ENCODE data around the gene HPCAL1.

The HPCAL1 gene

GRCh38 chr2:10466801-10467200 lies 164.1 kb downstream of the HPCAL1 start:
- no peak for DNase-seq (ENCODE audit: low read depth)

DNA sequence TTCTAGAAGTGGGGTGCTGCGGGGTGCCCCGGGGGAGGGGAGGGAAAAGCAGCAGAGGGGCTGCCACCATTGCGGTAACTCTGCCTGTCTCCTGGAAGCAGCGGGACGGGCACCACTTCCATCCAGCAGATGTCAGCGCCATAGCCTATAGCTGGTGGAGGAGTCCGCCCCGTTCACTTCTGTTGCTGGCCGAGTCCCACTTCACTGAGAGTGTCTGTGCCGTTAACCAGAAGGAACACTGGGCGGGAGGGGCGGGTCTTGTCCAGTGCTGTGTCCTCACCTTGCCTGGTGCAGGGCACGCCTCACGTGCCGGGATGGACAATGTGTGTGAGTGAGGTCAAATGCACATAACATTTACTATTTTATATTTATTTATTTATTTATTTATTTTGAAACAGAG lies 164.7 kb downstream of the HPCAL1 start:
- no peak for DNase-seq (ENCODE audit: low read depth)

- no peak for DNase-seq (ENCODE audit: low read depth)
These were observed 166.6 kb downstream of the HPCAL1 start for GRCh38 chr2:10469301-10469700.

GRCh38 chr2:10469955-10470608 lies 167.4 kb downstream of the HPCAL1 start:
- DNase-seq (ENCODE audit: low read depth), result no peak

DNA sequence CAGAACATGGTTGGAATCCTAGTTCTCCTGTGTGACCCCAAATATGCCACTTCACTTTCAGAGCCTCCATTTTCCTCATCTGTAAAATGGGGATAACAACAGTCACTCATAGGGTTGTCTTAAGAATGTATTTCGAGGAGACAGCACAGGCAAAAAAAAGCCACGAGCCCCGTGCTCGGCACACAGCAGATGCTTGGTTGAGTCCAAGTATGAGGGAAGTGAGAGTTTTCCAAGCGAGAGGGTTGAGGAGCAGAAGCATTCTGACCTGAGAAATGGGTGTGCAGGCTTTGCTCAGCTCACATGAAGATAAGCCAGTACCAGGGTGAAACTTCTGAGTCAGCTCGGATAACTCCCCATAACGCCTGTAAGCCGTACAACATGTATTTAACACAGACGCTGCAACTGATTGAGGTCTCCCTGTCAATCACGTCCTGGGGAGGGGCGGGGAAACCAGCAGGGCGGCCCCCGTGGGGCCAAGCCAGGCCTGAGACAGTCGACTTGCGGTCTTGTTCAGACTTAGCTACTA lies 168.4 kb downstream of the HPCAL1 start:
- DNase-seq (ENCODE audit: low read depth), result no peak

DNA sequence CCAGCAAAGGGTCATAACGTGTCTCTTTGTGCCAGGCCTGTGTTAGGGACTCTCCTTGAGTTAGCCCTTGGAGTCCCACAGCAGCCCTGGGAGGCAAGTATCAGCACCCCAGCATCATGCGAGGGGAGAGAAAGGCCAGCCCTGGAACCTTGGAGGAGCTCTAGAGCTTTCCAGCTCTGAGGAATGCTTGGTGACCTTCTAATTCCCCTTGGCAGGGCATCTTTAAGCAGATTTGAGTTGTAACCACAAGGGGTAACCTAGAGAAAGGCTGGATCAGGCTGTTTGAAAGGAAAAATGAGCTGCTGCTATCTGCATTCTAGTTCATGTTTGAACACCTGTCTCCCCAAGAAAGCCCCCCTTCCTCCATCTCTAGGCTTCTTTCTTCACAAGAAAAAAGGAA lies 169.3 kb downstream of the HPCAL1 start:
- no peak for DNase-seq (ENCODE audit: low read depth)

DNA sequence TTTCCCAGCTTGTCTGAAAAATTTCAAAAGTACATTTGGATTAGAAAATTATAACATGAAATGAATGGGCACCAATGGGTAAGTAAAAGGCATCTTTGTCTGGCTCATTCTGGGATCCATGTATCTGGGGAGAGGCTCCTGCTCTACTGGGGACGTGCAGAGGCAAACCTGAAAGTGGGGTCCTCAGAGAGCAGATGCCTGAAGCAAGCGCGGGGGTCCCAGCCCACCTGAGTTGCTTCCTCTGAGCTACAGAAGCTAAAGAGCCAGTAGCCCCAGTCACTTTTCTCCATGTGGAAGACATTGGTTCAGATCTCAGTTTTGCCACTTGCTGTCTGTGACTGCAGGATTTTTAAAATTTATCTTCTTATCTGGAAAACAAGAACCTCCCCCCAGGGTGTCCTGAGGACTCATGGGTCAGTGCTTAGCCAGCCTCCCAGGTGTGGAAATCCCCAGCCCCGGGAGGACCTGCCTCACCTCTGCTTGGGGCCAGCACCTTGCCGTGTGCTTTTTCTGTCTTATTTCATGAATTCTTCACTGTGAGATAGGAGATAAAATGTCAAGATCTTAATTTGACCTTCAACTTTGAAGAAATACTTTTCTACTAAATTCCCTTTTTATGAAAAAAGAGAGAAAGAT lies 170.5 kb downstream of the HPCAL1 start:
- DNase-seq (ENCODE audit: low read depth), result no peak

DNA sequence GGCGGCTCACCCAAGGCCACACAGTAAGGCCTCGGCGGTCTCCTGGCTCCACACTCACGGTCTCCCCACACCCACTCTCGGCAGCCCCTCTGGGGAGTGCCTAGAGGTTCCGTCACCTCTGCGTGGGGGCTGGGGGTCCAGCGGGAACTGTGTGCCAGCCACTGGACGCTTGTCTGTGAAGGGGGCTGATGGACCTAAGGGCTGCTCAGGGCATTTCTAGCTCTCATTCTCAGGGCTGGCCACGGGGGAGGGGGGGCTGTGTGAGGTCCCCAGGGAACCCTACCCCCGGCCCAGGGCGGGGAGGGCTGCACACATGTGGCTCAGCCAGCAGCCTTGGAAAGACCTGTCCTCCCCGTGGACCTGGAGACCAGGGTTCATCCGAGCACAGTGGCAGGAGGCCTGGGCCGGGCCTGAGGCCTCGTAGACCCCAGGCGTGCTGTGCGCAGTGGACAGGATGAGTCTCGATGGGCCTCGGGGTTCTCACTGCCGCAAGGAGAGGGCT lies 172.6 kb downstream of the HPCAL1 start:
- no peak for DNase-seq (ENCODE audit: low read depth)

- DNase-seq (ENCODE audit: low read depth), result no peak
These were observed 173.3 kb downstream of the HPCAL1 start for GRCh38 chr2:10475811-10476660.

DNA sequence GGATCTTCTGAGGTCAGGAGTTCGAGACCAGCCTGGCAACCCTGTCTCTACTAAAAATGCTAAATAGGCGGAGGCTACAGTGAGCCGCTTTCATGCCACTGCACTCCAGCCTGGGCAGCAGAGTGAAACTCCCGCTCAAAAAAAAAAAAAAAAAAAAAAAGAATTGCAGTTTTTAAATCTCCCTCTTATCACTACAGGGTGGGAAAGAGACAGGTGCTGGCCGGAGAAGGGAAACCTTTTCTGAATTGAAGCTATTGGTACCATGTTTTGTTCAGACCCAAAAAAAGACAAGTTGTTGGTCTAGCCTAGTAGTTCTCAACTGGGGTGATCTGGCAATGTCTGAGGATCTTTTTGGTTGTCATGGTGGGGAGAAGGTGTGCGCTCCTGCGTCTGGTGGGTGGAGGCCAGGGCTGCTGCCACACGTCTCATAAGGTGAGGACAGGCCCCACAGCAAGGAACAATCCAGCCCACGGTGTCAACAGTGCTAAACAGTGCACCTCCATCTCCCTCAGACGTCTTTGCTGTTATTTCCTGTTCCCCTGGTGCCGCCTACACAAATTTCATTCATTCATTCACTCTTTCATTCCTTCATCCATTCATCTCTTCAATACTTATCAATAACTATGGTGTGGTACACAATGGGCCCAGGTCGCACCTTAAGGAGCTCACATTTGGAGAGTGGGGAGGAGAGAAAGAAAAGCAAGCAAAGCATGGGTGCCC lies 174.2 kb downstream of the HPCAL1 start:
- no peak for DNase-seq (ENCODE audit: low read depth)

All from CMK (cell line).